ENCODE data around the gene ZFYVE28.

DNA sequence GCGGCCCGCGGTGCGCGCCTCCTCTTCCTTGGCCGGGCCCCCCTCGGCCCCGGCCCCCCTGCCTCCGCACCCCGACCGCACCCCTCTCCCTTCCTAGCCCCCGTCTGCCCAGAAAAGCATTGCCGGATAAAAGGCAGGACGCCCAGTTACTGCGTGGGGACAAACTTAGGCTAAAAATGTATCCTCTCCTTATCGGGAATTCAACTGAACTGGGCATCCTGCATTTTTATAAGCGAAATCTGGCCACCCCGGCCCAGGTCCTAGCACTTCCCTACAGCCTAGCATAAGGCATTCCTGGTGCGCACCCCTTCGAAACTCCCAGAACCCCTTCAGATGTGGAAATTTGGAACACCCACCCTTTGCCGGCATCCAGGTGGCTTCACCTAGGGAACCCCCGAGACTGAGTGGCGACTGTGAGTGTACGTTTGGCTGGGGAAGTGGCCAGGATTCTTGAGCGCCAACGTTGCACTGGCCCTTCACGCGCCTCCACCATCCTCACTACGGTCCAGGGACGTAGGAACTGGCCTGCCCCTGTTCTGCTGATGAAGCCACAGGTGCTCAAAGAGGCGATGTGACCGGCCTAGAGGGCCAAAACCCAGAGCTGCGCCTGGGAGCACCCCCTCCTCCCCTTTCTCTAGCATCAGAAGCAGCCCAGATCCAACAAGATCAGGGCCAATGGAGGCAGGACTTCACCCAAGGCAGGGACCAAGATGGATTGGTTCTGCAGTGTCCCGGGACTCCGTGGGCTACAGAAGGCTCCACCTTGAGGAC, 44.7 kb upstream of the ZFYVE28 start:
- TF ChIP-seq, protein P1, sequence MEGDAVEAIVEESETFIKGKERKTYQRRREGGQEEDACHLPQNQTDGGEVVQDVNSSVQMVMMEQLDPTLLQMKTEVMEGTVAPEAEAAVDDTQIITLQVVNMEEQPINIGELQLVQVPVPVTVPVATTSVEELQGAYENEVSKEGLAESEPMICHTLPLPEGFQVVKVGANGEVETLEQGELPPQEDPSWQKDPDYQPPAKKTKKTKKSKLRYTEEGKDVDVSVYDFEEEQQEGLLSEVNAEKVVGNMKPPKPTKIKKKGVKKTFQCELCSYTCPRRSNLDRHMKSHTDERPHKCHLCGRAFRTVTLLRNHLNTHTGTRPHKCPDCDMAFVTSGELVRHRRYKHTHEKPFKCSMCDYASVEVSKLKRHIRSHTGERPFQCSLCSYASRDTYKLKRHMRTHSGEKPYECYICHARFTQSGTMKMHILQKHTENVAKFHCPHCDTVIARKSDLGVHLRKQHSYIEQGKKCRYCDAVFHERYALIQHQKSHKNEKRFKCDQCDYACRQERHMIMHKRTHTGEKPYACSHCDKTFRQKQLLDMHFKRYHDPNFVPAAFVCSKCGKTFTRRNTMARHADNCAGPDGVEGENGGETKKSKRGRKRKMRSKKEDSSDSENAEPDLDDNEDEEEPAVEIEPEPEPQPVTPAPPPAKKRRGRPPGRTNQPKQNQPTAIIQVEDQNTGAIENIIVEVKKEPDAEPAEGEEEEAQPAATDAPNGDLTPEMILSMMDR (IDR thresholded peaks at IDR 0.05): no peak
- TF ChIP-seq POLR2A (IDR thresholded peaks at IDR 0.05): no peak

All from adrenal gland (tissue), 5 donors.